Right lung (tissue), 5 donors: ENCODE results near the gene RARRES2. TPM values are rescaled to one million over a fixed set of nuclear protein-coding genes. Genes with fewer than 3 reads are reported as not detected.

Source experiments
- DNase-seq, 2 donors: peaks; one replicate each; pipeline ENCODE4 v3.0.0-alpha.2; 2013
- polyA plus RNA-seq, 5 donors: library from polyadenylated mRNA; unstranded; fragments of 120-200 nt; gene quantifications; one replicate each; pipeline versions ENCODE4 v1.2.1 to v1.2.3, GENCODE V29; 2013; ENCODE audit warnings: inconsistent platforms in 1 of 5, low replicate concordance in 1 of 5; ENCODE audit not compliant: insufficient read length in 5 of 5, insufficient read depth in 1 of 5

Gene RARRES2
- polyA plus RNA-seq, 5 donors: 146 to 314 (median 221) TPM

DNA sequence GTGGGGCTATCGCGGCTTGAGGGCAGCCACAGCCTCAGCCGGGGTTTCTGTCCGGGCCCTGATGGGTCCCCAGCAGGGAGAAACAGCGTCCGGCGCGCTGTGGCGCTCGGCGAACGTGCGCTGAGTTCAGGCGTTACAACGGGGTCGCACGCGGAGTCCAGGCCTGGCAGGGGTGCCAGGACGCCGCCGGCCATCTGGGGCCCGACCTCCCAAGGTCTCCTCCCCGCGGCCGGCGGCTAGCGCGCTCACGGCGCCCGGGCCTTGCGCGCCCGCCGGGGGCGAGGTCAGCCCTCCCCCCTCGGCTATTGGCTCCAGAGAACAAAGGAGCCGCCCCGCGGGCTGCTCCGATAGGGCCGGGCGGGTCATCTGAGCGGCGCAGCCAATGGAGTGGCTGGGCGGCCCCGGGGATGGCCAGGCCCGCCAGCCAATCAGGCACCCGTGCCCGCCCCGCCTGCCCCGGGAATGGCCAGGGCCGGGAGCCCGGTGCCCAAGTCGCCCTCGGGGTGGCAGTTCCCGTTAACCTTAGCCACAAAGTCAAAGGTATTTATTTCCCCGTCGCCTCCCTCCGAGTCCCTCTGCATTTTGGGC, 37.5 kb upstream of the RARRES2 start, which contains the start of gene ZNF775:
TSS of gene ZNF775 (plus strand) at position 478 of the 588 bp plus-strand sequence. CDS start 9,141 bp downstream, outside the sequence.
- DNase-seq: peak; percentile 94

DNA sequence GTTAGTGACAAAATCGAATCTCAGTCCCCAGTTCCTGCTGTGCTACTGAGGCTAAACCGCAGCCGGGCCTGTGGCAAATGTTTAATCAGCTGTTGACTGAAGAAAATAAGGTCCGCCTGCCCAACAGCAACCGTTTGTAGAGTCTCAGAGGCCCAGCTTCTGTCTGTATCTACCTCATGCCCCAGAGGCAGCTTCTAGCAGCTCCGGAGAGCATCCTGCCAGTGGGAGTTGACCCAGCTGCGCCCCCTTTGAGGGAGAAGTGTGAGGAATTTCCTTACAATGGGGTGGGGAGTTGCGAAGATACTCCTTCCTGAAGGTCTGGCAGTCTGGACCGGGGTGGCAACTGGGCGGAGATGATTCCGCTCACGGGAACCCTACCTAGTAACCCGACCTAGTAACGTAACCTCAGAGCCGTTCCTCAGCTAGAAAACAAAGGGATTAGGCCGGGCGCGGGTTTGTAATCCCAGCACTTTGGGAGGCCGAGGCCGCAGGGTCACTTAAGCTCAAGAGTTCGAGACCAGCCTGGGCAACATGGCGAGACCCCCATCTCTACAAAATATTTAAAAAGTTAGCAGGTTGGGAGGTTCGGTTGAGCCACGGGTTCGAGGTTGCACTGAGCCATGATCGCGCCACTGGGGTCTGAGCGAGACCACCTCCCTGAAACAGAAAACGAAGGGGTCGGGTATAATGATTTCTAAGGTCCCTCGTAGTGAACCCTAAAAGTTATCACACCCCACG, 36.9 kb upstream of the RARRES2 start:
- peak in 1 of 2 donors; percentile 58 for DNase-seq

DNA sequence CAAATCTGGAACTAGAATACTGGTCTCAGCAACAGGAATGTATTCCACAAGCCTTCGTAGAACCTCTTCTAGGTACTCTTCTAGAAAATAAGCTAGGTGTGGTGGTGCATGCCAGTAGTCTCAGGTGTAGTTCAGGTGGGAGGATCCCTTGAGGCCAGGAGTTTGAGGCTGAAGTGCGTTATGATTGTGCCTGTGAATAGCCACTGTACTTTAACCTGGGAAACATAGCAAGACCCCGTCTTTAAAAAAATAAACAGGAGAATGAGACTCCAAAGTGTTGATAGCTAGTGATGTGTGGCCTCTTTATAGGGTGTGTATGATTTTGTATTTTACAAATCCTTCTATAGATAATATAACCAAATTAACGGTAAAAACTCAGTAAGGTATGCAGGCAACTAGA, 36.2 kb upstream of the RARRES2 start:
- DNase-seq: no peak

DNA sequence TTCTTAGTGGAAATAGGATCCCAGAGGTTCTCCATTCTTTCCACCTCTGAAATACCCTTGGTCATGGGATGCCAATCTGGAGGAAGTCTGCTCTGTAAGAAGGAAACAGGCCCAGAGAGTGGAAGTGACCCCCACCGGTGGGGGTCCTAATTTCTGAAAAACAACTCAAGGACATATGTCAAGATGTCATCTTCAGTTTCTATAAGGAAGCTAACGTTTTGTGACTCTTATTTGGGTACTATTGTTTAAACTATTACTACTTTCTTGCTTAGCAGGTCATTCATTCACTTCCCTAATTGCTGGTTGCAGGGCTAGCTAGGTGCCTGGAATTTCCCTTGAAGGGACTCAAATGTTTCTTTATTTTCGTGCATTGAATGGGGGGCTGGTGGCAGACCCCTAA, 35.8 kb upstream of the RARRES2 start:
- DNase-seq: no peak

DNA sequence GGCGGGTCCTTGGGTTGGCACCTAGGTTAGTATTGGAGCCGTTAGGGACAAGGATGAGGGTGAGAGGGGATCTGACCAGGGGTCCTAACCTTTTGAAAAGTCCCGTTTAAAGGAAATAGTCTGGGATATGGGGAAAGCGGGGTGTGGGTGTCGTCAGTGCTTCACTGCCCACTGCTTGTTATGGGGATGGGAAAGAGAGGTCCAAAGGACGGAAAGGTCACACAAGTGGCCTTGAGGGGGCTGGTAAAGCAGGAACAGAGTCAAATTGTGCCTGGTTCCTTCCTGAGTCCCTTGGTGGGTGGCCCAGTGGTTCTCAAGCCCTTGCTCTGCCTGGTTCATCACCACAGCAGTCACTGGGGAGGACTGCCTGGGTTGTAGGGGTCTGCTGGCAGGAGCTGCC, 35.1 kb upstream of the RARRES2 start:
- no peak for DNase-seq

DNA sequence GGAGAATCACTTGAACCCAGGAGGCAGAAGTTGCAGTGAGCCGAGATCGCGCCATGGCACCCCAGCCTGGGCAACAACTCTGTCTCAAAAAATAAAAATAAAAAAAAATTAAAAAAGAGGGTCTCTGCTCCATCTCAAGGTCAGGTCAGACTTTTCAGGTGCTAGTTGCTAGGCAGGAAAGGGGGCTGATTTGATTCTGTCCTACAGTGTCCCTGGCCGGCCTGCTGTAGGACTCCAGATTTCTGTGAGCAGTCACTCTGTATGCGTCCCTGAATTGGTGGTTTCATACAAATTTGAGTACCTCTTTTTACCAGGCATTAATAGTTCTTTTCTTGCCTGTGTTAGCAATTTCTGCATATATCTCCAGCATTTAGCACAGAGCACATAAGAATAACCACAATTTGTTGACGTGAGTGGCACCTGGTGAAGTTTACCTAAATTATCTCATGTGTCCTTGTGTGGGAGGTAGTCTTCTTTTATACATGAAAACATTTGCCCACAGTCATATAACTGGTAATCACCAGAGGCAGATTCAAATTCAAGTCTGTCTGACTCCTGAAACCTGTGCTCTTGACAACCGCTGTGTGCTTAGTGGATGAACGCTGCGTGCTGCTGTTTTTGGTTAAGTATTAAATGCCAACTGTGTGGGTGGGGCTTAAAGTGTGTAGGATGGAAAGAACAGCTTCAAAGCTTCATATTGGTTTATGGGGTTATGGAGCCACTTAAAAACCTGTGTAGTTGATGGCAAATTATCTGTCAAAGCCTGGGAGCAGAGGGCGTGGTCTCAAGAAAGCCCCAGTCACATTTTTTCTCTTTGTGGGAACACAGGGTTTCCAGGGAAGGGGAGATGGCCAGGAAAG, 34.5 kb upstream of the RARRES2 start:
- DNase-seq: no peak

DNA sequence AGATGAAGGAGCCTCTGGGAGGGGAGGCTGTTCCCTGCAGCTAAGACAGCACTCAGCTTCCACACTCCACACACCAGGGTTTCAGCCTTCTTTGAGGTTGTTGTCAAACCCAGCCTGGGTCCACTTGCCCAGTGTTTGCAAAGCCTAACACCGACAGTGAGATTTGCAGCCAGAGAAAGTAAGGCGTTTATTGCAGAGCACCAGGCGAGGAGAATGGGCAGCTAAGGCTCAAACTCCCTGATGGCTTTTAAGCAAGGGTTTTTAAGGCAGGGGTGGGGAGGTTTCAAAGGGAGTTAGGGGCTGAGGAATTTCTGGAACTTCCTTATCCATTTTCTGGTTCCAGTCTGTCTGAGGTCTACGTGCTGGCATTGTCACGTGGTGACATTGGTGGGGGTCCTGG, 33.0 kb upstream of the RARRES2 start:
- DNase-seq: no peak

DNA sequence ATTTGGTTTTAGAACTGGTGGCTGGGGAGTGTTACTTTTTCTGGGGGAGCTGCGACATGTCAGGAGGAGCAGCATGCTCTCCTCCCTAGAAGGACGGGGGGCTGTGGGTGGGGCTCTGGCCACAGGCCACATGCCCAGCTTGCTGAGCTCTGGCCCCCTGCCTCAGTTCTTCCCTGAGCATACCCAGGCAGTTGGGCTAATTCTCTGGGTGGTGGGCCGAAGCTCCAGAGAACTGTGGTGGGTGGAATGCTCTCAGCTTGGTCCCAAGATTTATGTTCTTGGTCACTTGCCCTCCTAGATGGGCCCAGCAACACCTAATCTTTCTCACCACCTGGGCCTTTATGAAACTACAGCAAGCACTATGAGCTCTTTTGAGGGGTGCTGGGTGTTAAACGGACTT, 32.6 kb upstream of the RARRES2 start:
- DNase-seq: no peak

DNA sequence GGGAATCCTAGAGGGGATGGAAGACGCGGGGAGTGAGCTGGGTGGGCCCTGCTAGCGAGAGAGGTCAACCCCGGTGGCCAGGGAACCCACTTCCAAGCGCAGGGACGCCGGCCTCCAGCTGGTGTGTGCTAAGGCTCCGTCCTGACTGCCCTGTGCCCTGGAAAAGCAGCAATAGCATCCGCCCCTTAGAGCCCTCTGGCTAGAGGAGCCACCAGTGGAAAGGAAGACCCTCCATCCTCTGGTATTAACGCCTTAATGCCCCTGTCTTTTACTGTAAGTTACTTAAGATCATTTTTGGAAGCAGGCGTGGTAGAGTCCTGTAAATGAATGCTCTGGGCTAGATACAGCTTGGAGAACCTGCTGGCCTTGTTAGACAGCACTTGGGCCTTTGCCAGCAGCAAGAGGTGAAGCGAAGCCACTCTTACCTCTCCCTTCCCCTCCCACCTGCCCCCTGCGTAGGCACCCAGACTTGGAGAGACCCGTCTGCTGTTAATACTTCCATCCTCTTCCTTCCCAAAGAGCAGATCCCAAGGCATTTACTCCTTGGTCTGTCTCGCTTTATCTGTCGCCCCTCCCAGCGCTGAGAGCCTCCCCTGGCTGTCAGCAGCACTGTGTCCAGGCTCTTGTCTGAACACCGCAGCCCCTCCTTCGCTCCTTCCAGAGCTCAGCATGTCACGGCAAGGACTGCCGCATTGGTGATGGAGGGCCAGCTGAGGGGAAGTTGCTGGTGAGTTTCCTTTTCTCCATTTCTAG, 31.8 kb upstream of the RARRES2 start:
- DNase-seq: peak in 1 of 2 donors; percentile 47

DNA sequence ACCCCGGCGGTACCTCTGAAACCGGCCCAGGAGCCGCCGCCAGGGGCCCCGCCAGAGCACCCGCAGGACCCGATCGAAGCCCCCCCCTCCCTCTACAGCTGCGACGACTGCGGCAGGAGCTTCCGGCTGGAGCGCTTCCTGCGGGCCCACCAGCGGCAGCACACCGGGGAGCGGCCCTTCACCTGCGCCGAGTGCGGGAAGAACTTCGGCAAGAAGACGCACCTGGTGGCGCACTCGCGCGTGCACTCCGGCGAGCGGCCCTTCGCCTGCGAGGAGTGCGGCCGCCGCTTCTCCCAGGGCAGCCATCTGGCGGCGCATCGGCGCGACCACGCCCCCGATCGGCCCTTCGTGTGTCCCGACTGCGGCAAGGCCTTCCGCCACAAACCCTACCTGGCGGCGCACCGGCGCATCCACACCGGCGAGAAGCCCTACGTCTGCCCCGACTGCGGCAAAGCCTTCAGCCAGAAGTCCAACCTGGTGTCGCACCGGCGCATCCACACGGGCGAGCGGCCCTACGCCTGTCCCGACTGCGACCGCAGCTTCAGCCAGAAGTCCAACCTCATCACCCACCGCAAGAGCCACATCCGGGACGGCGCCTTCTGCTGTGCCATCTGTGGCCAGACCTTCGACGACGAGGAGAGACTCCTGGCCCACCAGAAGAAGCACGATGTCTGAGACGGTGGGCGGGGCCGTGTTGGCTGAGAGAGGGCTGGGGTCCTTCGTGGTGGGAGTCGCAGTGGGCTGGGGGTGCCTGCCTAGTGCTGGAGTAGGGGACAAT, 31.0 kb upstream of the RARRES2 start:
- no peak for DNase-seq

DNA sequence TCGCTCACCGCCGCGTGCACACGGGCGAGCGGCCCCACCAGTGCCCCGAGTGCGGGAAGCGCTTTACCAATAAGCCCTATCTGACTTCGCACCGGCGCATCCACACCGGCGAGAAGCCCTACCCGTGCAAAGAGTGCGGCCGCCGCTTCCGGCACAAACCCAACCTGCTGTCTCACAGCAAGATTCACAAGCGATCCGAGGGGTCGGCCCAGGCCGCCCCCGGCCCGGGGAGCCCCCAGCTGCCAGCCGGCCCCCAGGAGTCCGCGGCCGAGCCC, 30.5 kb upstream of the RARRES2 start:
- DNase-seq: no peak

DNA sequence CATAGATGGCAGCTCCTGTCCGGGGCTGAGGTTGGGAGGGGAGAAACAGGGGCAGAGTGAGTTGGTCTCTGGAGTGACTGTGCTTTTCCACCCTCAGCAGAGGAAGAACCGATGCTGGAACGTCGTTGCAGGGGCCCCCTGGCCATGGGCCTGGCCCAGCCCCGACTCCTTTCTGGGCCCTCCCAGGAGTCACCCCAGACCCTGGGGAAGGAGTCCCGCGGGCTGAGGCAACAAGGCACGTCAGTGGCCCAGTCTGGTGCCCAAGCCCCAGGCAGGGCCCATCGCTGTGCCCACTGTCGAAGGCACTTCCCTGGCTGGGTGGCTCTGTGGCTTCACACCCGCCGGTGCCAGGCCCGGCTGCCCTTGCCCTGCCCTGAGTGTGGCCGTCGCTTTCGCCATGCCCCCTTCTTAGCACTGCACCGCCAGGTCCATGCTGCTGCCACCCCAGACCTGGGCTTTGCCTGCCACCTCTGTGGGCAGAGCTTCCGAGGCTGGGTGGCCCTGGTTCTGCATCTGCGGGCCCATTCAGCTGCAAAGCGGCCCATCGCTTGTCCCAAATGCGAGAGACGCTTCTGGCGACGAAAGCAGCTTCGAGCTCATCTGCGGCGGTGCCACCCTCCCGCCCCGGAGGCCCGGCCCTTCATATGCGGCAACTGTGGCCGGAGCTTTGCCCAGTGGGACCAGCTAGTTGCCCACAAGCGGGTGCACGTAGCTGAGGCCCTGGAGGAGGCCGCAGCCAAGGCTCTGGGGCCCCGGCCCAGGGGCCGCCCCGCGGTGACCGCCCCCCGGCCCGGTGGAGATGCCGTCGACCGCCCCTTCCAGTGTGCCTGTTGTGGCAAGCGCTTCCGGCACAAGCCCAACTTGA, 29.9 kb upstream of the RARRES2 start:
- no peak for DNase-seq

DNA sequence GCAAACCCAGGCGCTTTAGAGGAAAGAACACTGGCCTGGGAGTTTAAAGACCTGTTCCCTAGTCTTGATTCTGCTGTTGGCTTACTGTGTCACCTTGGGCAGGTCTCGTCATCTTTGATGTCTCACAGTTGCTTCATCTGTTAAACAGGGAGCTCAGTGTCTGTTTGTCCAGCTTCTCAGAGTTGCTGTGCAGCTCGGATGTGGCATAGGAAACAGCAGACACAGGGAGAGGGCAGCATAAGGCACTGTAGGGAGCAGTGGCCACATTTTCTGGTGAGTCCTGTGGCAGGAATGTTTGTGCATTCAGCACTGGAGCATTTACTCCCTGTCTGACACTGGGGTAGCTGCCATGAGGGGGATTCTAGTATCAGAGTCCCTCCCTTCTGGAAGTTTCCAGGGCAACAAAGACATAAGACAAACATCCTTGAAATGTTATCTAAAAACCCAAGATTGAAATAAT, 29.2 kb upstream of the RARRES2 start:
- DNase-seq: no peak

DNA sequence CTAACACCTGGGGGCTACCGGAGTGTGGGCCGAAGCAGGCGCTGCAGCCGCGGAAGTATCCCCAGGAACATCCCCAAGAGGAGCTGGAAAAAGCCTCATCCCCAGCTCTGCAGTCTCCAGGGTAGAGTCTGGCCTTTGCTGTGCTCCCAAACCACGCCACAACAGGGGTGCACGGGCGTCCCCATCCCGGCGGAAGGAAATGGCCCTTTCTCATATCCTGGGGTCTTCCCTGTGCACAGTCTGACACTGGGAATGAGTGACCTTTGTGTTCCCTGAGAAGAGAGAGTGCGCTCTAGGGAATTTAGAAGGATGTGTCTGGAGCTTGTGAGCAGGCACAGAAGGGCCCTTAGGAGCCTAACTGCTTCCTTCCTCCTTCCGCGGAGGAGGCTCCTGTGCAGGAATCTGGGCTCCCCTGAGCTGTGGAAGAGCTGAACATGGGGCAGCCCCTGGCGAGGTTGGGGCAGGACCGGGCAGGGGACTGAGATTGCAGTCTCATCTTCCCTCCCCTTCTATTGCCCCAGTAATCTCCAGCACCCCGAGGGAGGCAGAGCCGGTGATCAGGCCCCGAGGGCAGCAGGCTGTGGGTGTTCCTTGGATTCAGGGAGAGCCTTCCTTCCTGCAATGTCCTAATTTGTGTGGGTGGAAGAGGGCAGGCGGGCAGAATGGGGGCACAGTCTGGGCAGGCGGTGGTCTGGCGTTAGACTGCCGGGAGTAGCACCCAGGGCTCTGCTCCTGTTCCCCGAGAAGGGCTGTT, 28.5 kb upstream of the RARRES2 start:
- DNase-seq: no peak

DNA sequence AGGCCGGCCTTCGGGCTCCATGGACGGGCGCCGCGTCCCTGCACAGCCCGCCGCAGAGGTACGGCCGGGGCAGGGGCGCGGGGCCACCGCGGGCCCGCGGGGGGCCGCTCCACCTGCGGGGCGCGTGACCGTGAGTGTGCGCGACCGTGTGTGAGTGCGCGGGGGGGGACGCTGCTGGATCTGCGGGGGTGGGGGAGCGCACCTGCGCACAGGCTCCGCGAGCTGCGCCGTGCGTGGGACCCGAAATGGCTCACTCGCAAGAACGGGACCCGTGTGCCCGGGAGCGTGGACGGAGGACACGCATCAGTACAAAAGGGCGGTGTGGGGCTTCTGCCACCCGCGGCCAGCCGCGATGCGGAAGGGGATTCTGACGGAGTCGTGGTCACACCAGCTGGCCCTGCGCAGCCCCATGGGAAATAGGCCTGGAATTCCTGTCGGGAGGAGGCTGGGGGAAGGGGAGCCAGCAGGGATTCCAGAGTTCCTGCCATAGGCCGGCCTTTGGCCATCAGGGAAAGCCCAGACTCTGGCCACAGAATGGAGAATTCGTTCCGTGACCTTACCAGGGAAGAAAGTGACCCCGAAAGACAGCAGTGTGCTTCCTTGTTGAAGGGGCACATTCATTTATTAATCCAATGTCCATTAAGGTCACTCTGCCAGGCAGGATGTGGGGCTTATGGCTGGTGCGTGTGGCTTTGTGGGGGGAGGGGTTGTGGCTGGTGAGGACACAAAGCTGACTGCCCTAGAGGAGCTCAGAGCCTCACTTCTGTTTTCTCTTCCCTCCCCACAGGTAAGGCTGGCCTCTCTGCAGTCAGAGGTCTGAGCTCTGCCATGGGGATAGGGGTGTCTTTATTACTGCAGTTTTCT, 27.7 kb upstream of the RARRES2 start:
- DNase-seq: peak in 1 of 2 donors; percentile 52

DNA sequence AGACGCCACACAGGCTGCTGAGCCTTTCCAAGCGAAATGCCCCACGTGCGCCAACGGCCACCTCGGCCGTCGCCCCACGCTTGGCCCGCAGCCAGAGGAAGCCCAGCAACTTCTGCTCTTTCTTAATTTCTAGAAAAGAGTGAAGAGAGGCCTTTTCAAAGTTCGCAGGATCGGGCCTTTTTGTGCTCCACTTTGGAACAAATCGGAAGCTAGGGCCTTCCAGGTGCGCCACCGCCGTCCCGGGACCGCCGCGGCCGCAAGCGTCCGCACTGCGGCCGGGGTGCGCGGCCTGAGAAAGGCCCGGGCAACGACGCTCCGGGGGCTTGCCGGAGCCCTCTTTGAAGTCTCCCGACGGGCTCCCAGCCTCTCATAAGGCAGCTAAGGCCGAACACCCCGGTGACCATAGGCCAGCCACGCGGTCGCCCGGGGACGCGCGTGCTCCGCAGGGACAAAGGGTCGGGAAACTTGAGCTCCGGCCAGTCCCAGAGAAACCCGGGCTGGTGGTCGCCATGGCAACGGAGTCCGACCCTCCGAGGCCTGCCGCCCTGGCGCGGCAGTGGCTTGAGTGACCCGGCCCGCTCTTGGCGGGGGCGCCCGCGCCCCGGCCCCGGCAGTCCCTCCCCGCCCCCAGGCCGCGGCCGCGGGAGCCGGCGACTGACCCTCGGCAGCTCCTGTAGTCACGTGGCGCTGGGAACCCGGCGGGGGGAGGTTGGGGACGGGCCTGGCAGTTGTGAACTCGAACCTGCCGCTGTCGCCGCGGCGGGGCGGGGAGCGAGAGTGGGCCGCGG, 26.9 kb upstream of the RARRES2 start, which contains the start of gene REPIN1:
TSS of gene REPIN1 (plus strand) at position 727 of the 788 bp plus-strand sequence. CDS start 890 bp downstream, outside the sequence.
- peak; percentile 83 to 87 for DNase-seq

DNA sequence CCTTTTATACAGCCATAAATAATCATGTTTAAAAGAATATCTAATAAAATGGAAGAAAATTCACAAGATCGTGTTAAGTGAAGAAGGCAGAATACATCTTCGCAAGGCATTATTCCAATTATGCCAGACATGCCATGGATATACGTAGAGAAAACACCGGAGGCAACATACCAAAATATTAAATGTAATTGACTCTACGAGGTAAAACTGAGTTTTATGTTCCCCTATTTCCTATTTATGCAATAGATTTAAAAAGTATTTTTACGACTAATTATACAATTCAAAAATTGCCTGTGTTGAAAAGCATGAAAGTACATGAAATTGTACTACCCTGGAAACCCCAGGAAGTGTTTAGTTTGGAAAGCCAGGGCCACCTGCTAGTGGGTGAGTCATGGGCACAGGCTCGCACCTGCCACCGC, 26.3 kb upstream of the RARRES2 start:
- DNase-seq: no peak
